Stimulated activated CD4-positive, alpha-beta T cell treated with anti-CD3 and anti-CD28 coated beads, TNF-alpha, amount 100 ng/mL, for 24 hours (primary cell): Measurements from ENCODE around the gene SLC9A9.

Experiments
- DNase-seq, 3 experiments: peaks; one replicate each; pipeline ENCODE4 v3.0.0-alpha.2; 2020; ENCODE audit warnings: low read depth in 3 of 3

The SLC9A9 gene

DNA sequence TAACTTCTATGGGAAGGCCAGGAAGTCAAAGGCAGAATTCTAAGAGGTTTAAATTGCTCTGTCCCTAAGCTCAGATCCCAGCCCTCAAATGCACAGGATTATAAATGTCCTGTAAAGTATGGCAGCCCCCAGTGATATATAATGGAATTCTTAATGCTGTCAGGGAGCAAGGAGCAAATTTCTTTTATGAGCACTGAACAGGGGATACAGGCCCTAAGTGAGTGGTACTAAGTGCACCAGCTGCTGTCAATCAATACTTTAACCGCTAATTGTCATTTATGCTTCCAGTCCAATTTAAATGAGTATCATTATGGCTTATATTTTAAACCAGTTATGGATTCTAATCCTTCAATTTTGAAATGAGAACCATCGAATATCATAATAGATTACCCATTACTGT is 4.7 kb downstream of the SLC9A9 start:
- DNase-seq = no peak

DNA sequence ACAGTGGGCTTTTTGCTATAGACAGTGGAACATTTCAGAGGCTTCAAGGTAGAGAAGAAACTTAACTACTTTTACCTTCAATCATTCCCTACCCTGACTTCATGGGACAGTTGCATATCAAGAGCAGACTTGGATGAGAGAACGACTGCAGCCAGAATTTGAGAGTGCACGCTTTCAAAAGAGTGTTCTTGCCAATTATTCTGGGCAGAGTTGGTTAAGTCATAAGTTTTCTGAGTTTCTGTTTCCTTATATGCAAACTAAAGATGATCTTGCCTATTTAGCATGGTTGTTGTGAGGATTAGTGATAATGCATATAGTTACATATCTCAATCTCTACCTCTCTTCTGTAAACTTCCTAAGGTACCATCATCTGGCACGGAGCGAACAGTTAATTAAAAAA is 7.6 kb downstream of the SLC9A9 start:
- no peak for DNase-seq

DNA sequence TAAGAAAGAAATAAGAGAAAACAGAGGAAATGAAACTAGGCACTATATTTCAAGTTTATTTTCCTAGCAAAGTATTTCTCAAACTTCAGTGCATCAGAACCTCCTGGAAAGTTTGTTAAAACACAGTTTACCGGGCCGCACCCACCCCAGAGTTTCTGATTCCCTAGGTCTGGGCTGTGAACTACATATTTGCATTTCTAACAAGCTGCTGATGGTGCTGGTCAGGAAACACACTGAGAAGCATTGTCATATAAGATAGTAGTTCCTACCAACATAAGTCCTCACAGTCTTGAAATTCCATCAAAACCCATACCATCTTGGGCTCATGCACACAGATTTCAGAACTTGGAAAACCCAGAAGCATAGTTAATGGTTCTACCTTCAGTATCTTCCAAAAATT is 8.3 kb downstream of the SLC9A9 start:
- no peak for DNase-seq

DNA sequence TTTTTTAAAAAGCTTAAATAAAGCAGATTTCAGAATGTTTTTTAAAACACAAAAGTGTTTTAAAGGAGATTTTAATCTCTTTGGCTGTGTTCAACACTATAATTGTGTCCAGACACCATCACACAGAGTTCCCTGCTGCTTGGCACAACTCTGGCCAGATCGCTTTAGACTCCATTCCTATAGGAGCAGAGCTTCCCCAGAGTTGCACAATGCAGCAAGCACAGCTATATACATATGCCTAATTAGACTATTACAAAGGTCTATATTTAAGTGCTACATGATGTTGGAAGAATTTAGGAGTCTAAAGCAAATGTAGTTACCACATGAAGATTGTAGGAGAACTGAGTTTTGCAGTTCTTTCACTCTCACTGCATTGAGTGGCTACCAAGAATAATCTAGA is 11.2 kb downstream of the SLC9A9 start:
- no peak for DNase-seq

DNA sequence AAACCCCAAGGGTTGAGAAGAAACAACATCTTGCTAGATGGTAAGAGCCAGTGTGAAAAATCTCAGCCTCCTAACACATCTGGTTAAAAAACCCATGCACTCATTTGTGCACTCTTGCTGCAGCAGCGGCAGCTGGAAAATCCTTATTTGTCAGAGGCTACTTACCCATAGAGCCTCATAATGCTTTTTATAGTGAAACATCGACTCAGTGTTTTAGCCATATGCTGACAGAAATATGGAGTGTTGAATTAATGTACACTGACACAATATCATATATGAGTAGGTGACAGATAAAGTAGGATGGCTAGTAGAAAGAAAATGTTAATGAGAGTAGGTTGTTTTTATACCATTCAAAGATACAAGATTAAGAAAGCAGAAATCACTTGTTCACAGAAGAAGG is 13.0 kb downstream of the SLC9A9 start:
- DNase-seq = no peak

DNA sequence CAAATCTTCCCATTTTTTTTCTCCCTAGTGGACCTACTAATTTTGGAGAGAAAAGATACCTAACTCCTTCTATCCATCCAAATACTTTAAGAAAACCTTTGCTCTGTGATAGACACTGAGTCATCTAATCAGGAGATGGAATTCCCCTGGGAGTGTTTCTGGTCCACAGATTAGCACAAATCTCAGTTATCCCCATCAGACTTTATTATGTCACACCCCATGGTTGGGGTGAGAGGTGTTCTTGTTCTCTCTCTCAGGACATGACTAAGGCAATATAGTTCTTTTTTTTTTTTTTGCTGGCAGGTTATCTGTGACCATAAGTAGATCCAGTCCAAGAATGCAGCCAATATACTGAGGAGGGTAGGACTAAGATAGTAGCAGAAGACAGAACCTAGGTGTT is 15.8 kb downstream of the SLC9A9 start:
- DNase-seq = no peak

DNA sequence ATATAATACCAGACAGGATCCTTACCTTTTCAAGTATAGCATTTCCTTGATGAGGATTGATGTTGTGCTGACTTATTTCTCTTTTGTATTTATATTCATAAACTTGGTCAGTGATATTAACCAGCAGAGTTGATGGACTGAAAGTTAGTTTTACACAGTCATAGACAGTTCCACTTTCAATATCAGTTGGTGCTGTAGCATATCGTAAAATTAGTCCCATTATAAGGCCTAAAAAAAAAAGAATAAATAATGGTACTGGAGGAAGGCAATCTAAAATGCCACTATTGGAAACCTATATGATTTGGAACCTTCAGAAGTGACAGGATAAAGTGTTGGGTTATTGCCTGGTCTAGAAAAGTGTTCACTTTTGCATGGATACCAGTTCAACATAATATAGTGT is 16.3 kb downstream of the SLC9A9 start:
- DNase-seq = no peak

DNA sequence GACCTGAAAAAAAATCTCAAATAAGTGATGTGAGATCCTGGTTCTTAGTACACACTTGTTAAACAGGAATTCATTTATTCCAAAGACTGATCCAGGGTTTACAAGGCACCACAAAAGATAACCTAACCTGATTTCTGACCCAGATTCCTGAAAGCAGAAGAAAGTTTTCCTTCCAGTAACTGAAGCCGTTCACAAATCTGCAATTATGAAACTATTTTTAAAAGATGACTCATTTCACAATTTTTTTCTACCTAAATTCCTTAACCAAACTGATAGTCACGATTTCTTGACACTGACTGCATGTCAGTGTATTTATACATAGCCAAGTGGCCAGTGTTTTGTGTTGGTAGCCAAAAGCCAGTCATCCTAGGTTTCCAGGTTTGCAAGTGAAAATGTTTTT is 17.1 kb downstream of the SLC9A9 start:
- DNase-seq = no peak

DNA sequence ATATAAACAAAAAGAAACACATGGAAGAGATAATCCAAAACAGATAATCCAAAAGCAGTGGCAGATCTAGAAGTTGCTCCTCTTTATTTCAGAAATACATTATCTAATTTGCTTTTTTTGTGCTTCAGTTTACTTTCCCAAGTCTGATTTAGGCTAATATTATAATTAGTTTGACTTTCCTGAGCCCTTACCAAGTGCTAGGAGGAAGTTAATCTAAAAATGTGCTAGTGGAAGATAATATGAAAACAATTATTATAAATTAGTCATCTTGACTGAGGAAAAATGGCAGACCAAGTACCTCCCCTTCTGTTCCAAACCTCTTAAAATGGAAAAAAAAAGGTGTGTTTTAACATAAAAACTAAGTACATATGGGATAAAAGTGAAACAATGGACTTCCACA is 17.5 kb downstream of the SLC9A9 start:
- no peak for DNase-seq

DNA sequence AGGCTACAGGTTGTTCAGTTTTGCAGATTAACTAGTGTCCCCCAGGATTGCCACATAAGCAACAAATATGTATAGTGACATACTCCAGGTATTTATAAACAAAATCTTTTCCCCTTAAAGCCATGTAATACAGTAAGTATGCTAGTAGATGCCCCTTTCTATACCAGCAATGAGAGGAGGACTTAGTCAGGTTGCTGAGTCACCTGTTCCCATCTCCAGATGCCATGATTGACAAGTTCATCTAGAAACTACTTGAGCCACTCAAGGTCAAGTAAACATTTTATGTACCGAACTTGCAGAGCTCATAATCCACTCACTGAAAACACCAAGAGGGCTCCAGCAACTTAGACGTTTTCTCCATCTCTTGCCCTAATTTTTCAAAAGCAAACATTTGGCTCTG is 18.2 kb downstream of the SLC9A9 start:
- no peak for DNase-seq

DNA sequence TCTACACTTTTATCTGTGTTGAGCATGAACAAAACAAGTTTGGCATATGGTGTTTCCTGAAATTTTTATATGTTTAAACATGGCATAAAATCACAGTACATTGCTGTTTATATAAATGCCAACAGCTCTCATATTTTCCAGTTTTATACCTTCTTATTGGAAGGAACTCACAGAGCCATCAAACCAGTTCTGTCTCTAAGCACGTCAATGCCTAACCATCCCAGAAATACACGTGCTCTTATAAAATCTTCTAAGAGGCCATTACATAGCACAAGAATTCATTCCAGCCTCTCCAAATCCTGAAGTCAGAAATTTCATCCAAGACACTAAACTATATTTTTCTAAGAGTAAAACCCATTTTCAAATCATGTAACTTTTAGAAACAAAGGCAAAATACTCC is 20.8 kb downstream of the SLC9A9 start:
- DNase-seq = no peak

DNA sequence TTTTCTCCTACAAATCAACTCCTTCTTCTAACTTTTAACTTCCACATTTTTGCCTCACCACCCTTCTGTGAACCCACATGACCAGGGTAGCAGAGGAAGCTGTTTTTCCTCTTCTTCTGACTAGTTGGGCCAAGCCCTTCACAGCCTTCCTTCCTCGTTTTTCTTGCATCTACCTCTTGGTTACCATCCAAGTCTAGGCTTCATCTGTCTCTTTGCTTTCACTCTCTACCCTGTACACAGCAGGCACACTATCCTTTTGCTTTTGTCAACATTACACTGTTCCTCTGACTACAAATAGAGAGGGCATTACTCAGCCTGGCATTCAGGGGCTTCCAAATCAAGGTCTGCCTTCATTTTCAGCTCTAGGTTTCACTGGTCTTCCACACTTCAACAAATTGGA is 22.0 kb downstream of the SLC9A9 start:
- DNase-seq = no peak

DNA sequence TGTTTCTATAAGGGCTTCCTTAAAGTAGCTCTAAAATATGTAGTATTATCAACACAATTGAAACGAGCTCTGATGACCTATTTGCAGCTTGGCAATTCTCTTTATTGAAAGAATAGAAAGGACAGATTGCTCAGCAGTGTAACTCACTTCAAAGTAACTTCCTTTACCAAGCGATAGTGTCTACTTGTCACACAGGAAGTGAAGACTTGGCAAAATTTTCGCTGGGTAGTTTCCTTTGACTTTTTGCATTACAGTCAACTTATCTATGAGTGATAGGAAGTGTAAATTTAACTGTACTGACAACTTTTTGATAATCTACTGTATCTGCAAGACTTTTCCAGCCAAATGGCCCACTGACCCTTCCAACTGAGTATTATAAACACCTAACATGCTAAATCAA is 22.8 kb downstream of the SLC9A9 start:
- no peak for DNase-seq

DNA sequence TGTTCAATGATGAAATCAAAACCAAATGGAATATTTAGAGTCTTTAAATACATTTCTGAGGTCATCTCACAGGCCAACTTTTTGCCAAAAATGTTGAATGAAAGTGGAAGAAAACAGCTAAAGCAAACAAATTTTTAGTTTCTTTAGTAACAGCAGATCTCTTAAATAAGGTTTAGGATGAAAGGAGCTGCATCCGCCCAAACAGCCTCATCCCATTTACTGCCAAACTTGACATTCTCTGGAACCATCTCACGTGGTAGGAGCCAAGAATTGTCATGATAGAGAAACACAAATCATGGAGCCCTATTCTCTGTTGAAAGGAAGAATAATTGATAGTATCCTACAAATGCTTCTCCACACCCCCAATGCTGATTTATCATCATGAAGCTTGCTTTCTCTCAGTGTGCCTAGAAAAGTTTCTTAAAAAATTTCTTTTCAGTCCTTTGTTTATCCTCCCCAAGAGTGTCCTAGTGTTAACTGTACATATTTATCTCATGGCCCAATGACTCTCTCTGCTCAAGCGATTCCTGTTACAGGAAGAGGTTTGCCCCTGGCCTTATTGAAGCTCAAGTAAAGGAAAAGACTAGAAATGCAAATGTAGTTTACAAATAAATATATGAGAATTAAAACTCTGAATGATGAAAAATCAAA is 23.4 kb downstream of the SLC9A9 start:
- DNase-seq = no peak

DNA sequence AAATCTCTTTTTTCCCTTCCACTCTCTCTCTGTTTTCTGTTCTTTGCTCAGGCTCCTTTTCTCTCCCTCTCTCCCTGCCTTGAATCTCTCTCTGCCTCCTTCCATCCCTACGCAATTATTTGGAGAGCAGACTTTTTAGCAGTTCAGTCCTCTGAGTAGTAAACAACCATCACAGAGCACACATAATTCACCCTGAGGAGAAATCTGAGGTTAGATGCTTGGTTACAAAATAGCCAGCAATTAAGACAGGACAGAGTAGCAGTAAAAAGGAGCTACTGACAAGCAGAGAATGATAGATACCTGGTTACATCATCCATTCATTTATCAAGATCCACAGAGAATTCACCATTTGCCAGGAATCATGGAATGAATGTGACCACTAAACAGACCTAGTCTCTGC is 25.5 kb downstream of the SLC9A9 start:
- DNase-seq = no peak

DNA sequence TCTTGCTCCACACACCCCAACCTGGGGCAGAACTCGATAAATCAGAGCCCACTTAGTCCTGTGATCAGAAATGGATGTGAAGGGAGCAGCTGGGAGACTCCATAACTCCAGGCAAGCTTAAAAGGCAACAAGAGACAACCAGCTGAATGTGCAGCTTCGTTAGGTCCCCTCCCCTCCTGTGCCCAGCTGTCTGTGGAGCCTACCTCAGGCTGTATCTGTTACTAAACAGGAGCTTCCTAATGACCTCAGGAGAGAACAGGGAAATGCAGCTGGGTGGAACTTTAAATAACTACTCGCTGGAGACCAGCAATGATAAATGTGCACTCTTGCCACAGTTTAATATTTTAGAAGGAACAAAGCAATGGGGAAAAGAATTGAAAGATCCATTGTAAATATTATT is 25.9 kb downstream of the SLC9A9 start:
- no peak for DNase-seq

DNA sequence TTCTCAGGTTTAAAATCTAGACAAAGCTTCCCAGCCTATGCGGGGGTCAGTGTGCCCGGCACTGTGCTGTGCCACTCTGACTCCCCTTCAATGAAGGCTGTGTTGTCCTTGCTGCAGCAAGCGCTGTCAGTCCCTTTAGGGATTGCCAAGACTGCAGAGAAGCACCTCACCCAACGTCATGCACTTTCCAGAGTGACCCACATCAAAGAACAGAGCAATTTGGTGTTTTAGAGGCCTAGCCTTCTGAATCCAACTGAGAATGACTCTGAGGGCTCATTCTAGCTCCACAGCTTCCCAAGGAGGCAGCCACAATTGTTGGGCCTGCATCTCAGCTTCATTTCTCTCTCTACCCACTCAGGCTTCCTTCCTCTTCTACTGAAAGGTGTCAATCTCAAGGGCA is 26.4 kb downstream of the SLC9A9 start:
- no peak for DNase-seq

DNA sequence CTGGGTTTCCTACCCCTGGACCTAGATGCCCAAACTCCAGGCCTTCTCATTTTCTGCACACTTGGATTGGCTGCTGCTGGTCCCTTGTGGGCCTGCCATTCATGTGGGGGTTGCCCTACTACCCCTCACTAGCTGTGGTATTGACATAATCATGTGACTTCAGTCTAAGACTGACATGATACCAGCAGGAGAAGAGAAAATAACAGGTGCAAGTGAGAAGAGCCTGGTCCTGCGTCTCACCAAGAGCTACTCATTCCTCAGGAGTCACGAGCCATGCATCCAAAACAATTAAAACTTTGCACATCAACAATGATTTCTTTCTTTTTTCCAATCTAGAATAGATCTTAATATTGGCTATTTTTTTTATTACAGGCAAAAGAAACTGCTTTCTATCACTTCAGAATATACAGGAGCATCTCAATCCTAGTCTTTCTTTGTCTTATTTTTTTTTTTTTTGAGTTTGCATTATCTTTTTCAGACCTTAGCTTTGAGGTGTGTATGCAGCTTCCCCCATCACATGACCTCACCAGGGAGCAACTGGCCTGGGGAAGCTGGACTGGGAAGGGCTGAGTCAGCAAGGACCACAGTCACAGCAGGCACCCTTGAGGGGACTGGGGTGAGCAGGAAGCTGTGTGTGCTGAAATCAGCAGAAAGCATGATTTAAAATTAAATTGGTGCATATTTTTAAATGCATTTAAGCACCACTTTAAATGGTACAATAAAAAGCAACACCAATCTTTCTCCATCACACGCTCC is 27.6 kb downstream of the SLC9A9 start:
- DNase-seq = no peak

DNA sequence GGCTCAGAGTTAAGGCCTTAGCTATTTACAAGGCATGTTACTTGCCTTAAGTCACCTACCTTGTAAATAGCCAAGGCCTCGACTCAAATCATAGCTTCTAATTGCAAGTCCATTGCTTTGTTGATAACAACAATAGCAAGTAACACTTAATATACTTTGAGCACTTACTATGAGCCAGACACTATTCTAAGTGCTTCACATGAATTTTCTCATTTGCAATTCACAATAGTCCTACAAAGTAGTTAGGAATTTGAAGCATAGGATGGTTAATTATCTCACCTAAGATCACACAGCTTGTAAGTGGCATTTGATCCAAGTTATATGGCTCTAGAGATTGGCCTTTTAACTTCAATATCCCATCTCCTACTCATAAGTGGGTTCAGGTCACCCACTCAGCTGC is 28.4 kb downstream of the SLC9A9 start:
- no peak for DNase-seq

DNA sequence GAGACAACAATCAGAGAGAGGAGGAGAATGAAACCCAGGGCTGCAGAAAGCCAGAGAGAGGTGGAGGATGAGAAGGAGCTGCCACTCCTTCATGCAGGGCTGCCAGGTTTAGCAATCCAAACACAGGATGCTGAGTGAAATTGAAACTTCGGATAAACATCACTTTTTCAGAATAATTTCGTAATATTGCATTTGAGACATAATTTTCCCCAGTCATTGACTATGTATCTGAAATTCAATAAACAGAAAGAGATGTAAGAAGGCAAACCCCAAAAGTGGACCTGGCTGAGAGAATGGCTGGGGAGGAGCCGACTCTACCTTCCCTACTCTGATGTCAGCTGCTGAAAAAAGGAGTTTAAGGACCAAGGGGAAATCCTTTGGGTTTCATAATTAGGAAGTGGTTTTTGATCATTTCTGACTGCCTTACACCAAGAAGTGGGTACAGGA is 33.8 kb downstream of the SLC9A9 start:
- no peak for DNase-seq

DNA sequence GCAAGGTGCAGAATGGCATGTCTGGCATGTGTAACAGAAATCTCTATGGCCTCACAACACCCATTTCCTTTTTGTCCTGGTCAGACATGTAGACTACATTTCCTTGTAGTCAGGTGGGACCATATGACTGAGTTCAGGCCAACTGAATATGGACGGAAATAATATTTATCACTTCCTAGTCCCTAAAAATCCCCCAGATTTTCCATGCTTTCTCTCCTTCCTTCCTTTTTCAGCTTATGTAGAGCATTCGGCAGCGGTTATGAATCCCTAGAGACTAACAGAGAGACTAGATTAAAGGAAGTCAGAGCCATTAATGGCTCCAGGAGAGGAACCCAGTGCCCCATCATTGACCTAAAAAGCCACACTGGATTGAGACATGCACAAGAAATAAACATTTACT is 35.8 kb downstream of the SLC9A9 start:
- no peak for DNase-seq

DNA sequence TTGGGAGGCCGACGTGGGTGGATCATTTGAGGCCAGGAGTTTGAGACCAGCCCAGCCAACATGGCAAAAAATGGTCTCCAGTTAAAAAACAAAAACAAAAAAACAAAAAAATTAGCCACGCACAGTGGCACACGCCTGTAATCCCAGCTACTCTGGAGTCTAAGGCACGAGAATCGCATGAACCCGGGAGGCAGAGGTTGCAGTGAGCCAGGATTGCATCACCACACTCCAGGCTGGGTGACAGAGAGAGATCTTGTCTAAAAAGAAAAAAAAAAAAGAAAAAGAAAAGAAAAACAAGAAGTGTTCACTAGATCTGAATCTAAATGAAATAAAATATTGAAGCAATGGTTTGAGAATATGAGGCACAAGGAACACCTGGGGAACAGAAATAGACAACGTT is 36.7 kb downstream of the SLC9A9 start:
- DNase-seq = no peak

DNA sequence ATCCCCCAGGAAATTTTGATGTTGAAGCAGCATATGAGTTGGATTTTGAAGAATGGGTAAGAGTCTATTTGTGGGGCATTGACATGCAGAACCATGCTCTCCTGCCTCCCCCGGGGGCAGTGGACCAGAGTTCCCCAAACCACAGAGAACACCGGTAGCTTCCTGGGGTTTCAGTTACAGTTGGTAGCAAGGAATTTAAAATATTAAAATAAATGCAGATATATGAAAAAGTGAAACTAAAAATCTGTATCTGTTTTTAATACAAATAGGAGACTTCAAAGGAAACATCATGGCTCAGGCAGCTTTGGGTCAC is 37.4 kb downstream of the SLC9A9 start:
- DNase-seq = no peak
